HG03108 (cell line): Measurements from ENCODE around the gene PRSS50.

Experiments used
- ATAC-seq: cut with Tn5 transposase; IDR thresholded peaks from one replicate; pipeline ENCODE4 v1.9.1; 2021; ENCODE audit warnings: moderate library complexity; ENCODE audit not compliant: unreplicated experiment

Gene PRSS50

DNA sequence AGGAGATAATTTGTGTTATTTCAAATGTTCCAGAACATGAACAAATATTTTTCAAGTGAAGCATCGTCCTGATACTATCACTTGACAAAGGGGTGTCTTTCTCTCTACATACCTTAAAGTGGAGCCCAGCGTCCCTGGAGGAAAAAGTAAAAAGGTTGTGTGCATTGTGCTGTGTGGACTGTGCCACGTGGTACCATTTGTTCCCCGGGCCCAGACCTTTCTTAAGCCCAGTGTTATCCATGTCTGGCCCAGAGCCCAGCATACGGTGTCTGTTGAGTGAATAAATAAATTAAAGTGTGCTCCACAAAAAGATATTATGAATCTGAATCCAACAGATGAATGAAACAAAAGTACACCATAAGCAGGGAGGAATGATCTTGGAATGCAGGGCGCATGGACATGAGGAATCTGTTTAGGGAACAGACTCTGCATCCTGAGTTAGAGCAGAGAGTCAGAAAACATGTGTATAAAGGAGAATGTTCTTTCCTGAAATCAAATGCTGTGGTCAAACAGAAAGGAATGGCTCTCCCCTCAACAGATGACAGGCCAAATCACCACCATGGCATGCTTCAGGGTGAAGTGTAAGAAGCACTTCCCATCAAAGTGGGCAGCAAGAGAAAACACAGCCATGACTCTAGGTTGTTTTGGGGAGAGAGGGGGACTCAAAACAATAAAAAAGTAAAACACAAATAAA is 8.1 kb upstream of the PRSS50 start:
- no peak for ATAC-seq

DNA sequence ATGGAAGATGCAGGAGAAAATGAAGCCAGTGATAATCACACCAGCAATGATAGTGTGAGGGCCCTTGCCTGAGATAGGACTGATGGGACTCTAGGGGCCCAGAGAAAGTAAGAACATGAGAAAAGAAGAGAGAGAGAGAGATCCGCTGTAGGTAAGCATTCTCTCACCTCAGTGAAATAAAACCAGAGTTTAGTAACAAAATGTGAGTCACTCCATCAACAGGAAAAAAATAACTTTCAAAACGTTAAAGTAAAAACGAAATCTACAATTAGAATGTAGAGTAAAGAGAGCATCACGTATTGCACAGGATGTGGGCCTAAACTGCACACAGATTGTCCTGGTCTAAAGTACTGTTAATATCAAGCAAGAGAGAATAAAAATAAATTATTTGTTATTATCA is 6.8 kb upstream of the PRSS50 start:
- no peak for ATAC-seq

DNA sequence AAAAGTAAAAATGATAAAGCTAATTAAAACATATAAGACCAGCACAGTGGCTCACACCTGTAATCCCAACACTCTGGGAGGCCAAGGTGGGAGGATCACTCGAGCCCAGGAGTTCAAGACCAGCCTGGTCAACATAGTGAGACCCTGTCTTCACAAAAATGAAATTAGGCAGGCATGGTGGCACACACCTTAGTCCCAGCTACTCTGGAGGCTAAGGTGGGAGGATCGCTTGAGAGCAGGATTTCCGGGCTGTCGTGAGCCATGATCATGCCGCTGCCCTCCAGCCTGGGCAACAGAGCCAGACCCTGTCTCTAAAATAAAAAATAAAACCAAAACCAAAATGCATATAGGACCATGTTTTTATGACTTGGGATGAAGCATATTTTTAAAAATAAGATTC is 4.8 kb upstream of the PRSS50 start:
- ATAC-seq = no peak

DNA sequence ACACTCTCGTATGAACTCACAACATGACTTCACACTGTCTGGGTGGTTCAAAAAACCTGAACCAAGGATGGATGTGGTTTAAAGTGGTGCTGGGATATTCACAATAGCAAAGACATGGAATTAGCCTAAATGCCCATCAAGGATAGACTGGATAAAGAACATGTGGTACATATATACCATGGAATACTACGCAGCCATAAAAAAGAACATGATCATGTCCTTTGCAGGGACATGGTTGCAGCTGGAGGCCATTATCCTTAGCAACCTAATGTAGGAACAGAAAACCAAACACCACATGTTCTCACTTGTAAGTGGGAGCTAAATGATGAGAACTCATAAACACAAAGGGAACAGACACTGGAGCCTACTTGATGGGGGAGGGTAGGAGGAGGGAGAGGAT is 3.3 kb upstream of the PRSS50 start:
- no peak for ATAC-seq

DNA sequence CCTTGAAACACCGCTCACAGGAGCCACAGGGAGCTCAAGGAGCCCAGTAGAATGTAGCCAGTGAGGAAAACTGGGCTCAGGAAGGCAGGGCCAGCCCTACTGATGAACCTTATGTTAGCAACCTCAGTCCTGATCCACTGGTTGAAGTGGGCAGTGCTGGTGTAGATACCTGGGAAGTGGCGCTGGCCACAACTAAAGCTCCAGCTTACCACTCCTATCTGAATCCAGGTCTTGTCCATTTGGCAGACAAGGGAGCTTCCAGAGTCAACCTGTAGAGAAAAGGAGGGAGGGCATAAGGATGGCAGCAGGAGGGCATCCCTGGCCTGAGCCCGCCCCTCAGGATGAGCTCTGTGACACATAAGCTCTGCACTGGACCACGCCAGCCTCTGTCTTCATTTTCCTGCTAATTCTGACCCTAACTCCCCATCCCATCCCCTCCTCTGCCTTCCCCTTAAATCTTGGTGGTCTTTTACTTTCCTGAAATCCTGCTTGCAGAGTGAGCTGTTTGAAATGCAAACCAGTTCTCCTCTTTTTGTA is 2.1 kb upstream of the PRSS50 start:
- no peak for ATAC-seq

DNA sequence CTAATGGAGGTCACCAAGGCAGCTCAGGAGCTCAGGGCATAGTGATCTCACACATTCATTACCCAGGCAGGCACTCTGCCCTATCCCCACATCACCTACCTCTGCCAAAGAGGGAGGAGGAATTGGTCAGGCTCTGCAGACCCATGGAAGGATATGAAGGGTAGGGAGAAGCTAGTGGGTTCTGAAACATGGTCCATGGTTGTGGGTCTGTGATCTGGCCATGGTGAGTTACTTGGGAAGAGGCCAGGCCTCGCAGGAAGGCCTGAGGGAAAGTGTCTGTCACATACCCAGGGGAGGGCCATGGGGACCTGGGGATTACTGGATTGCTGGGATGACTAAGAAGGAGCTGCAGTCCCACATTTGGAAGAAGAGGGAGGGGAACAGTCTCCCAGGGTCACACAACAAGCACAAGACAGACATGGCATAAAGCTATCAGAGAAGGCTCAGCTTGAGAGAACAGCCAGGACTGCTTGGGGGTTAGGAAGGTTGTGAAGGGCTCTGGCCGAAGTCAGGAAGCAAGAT is 1.4 kb upstream of the PRSS50 start:
- ATAC-seq = no peak

DNA sequence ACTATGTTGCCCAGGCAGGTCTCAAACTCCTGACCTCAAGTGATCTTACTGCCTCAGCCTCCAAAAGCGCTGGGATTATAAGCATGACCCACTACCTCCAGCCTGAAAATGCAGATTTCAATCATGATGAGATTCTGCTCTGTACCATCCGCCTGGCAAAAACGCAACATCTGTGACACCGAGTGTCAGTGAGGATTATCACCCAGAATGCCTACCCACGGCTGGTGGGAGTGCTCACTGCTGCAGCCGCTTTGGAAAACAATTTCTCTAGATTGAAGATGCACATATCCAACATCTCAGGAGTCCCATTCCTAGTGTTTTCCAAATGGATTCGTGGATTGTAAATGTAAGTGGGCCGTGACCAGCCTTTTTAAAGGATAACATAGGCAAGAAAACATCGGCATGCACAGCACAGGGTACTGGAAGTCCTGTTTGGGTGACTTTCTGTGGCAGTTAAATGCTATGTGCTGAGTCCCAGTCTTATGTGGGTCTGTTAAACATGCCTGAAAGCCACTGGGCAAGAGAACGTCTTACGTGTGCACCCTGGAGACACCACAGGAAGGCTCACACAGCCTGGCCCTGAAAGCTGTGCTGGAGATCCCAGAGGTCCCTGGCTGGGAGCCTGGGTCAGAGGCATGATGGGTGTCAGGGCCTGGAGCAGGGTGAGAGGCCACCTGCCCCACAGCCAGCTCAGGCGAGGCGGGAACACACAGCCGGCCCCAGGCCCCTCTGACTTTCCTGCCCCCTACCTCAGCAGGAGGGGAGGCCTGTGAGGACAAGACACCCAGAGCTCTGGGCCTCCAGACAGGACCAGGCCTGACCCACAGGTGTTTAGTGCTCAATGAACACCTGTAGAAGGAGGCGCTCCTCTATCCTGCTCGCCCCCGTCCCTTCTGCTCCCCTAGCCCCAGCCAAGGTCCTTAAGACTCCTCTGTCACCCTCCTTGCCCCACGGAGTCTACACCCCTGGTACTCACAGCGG is 918 bp downstream of the PRSS50 start:
- no peak for ATAC-seq

DNA sequence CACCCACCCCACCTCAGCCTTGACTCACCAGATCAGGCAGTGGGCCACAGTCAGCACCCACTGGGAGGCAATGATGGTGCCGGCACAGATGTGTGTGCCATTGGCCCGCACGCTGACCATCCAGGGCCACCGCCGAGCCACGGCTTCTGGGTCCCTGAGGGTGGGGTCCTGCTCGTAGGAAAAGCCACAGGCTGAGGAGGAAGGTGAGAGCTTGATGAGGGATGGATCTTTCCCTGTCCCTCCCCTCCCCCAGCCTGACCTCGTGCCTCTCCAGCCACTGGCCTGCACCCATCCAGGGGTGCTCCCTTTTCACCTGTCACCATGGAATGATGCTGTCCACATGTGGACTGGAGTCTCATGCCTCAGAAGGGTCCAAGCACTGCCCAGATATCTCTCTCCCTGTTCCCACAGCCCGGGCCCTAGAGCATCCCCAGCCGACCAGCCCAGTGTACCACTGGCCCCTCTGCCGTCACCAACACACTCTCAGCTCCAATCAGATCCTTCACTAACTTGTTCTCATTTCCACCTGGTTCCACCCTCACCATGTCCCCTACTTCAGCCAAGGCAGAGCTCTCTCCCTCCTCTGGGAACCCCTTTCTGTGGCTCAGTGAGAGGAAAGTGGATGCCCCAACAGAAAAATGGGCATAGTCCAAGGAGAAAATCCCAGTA is 2.0 kb downstream of the PRSS50 start:
- no peak for ATAC-seq

DNA sequence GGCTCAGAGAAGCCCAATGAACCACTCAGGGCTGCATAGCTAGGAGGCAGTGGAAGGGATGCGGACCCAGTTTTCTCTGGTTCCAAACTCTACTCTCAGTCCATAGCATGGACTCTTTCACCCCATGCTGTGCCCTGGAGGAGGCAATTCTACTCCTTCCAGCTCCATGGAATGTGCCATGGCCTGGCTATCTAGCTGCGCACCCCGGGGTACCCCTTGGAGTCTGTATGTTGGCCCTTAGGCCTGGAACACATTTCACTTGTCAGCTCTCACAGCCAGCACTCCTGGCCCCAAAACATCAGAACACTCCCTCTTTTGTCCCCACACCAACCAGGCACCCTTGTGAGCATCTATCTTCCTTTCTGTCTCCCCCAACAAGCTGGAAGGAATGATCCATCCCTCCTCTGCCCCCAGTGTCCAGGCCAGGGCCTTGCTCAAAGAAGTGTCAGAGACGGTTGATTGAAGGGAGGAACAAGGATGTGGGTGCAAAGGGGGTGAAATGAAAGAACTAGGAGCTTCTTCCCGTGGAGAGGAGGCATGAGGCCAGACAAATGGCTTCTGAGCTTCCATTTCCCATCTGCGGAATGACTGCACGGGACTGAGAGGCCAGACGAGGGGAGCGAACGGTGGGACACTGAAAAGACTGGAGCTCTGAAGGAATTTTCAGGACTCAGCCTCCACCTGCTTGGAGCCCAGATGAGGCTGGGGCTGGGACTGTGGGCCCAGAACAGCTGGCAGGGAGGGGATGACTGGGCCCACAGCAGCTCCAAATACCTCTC is 2.8 kb downstream of the PRSS50 start:
- ATAC-seq = no peak

DNA sequence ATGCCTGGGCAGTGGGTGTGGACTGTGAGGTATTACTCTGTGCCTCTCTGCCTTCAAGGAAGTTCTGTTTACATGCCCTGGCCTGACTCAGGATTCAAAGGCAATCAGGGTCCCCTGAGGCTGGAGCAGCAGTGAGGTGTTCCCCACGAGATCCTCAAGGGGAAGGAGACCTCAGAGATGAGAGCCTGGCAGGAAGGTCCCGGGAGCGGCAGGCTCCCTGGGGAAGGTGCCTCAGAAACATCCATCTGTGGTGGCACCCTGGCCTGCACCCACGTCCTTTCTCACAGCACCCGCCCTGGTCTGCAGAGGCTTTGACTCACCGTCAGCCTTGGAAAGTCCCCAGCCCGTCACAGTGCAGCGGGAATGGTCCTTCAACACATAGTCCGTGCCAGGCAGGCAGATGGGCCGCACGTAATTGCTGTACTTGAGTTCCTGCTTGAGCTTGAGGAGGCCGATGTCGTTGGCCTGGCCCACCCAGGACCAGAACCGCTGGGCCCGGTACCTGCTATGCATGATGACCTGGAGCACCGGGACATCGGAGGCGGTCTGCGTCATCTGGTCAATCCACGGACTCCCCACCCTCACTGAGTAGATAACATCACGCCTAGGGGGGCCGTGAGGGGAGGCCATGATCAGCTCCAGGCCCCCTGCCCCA is 3.6 kb downstream of the PRSS50 start:
- ATAC-seq = no peak

DNA sequence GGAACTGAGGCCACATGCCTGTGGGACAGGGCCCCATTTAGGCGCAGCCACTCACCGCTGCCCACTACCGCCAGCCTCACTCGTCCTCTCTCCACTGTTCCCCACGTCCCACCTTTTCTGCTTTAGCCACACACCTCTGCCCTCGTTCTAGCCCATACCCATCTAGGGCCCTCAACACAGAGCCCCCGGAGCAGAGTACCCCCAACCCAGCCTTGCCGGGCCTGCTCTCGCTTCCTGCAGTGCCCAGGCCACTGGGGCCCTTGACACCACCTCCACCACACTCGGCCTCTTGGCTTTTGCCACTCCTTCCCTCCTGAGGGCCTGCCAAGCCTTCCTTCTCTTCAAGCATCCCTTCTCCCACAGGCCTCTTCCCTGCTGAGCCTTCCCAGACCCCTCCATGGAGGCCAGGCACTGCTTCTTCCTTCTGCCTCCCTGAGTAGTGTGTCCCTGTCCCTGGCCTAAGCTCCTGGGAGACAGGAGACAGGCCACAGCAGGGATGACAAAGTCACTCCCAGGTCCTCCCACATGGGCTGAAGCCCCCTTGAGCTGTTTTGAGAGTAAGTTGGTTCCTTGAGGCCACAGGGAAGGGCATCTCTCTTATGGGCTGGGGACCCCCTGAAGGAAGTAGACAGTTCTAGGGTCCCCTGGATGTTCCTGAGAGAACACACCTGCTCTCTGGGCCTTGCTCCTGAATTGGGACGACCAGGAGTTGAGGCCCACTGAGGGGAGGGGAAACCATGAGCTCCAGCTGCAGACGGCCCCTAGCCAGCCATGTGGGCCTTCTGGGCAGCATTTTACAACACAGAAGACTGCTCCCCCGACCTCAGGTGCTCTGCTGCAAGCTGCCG is 4.4 kb downstream of the PRSS50 start:
- ATAC-seq = no peak

DNA sequence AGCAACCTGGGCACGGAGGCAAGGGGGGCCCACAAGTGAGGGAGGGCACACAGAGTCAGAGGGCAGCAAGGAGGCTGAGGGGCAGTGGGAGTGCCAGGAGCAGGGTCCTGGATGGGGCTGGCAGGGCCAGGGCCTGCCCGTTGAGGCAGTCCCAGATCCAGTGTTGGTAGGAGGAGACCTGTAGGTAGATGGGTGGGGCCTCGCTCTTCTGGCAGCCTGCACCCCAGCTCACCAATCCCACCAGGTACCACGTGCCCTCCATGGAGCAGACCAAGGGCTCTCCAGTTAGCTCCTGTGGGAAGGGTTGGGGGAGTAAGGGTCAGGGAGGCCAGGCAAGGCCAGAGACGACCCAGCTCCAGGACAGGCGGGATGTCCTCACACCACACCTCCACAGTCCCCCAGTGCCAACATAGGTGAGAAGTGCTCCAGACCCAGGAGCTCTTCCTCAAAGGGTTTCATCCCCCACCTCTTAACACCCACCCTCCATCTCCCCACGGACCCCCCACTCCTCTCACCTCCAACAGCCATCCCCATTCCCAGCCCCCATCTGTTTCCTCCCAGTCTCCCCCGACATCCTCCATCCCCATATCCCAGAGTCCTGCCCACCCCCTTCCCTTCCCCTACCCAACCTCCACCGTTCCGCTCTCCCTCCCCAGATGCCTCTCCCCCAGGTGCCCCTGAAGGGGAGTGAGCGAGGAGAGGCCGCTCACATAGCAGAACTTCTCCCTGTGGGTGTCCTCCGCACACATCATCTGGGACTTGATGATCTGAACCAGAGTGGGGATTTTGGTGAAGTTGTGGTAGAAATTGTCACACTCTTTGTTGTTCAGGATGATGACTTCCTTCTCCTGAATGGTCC is 5.2 kb downstream of the PRSS50 start:
- no peak for ATAC-seq

DNA sequence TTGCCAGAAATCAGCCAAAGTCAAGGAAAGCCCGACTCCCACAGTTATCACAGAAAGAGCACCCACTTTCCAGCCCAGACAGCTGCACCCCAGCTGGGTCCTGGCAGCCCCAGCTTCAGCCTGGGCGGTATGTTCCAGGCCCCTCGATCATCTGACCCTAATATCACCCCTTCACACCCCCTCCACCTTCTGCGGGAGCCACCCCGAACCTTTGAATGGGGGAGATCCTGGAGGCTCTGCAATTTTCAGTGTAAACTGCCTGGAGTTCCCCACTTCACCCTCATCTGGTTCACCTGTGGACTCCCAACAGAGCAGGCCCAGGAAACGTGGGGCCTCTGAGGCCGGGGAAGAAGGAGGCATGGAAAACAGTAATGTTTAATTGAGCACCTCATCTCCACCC is 5.9 kb downstream of the PRSS50 start:
- no peak for ATAC-seq

DNA sequence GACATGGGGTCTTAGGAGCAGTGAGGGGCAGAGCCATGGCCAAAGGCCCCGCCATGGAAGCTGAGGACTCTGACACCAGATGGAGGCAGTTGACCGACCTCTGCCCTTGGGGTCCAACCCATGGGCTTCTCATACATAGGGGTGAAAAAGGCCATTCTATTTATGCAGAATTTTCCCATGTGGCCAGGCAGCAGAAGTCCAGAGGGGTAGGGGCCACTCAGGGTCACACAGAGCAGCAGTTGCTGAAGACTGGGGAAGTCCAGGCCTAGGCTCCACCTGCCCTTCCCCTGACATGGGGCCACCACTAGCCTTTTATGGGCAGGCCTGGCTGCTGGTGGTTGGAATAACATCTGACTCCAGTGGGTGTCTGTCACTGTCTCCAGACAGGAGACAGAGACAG is 6.4 kb downstream of the PRSS50 start:
- no peak for ATAC-seq

DNA sequence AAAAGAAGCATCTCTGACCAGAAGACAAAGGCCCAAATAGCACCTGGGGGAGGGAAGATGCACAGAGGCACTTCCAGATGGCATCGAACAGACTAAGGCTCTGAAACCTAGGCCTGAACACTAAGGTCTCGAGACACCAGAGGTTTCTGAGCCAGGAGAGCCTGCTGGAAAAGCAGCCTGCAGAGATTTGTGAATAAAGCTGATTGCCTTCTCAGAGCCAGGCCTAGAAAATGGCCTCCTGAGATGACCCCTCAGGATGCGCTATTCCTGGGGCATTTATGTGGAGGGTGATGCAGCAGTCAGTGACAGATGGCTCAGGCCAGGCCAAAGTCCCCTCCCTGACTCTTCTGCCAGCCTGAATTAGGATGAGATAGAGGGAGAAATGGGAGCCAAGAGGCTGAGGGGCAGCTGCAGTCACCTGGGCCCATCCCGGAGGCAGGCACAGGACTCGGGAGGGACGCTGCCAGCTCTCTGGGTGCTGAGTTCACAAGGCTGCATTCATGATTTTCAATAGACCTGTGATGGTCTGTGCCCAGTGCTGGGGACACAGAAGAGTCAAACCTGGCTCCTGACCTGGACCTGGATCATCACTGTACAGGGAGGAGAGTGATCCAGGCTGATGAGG is 6.9 kb downstream of the PRSS50 start:
- ATAC-seq = no peak

DNA sequence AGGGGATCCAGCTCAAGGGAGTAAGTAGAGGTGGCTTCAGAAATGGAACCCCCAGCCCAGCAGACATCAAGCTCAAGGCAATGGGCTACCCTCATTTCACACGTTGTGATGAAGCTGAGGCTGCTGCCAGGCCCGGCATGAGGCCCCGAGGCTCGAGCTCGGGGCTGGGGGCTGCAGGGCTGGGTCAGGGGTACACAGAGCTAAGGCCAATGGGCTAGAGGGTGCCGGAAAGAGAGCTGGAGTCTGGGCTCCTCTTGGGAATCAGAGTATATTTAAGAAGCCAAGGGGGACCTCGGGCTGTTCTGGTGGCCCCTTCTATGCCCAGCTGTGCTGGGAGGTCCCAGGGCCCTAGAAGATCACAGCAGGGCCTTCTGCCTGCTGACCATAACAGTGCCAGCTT is 7.4 kb downstream of the PRSS50 start:
- ATAC-seq = no peak

DNA sequence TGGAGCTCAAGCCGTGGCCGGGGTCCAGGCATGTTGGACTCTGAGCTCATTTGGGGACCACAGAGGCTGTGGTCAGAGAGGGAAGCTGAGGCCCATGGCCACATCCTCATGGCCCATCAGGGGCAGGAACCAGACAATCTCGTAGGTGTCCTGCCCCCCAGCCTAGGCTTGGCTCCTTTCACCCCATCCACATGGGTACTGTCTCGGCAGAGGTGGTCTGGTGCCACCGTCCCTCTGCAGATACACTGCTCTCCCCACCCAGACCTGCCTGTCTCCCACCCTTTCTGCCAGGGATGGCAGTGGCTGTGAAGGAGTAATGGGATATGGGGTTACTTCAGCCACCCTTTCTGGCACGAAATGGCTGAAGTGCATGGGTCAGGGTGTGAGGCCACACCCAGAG is 7.9 kb downstream of the PRSS50 start:
- no peak for ATAC-seq
